SU-DHL-6 (cell line): ENCODE results near the gene TRIM28.

Experiments
- H2AFZ ChIP-seq: fragments of 200-600 bp; sonication (generic); 2 replicates; pipeline ENCODE4 v1.6.1; 2014; ENCODE audit warnings: low read depth, mild to moderate bottlenecking, moderate library complexity, mixed read lengths, antibody characterized with exemption, low read length; ENCODE audit not compliant: severe bottlenecking
- H3F3A ChIP-seq: fragments of 200-600 bp; shearing (Covaris generic); 2 replicates; pipeline ENCODE4 v1.6.0; 2016; ENCODE audit warnings: antibody characterized with exemption, mild to moderate bottlenecking; ENCODE audit not compliant: insufficient read depth
- H3K27ac ChIP-seq: fragments of 200-600 bp; sonication (generic); 2 replicates; pipeline ENCODE4 v1.5.1; 2016; ENCODE audit warnings: low read depth, mild to moderate bottlenecking, low read length, moderate library complexity, mixed read lengths
- H3K27me3 ChIP-seq: fragments of 200-600 bp; sonication (generic), shearing (Covaris generic); 2 replicates; pipeline ENCODE4 v1.6.0; 2014; ENCODE audit warnings: mild to moderate bottlenecking, low read length
- H3K36me3 ChIP-seq: fragments of 200-600 bp; sonication (generic); 2 replicates; pipeline ENCODE4 v1.6.1; 2014; ENCODE audit warnings: mild to moderate bottlenecking, low read length, mixed read lengths
- H3K4me2 ChIP-seq: fragments of 300-600, 200-600 bp; shearing (Covaris generic), sonication (generic); 2 replicates; pipeline ENCODE4 v1.6.0; 2014; ENCODE audit warnings: low read length, low read depth, mild to moderate bottlenecking; ENCODE audit not compliant: poor library complexity, severe bottlenecking
- H3K4me3 ChIP-seq: fragments of 200-600 bp; sonication (generic); 2 replicates; pipeline ENCODE4 v1.5.1; 2014; ENCODE audit warnings: antibody characterized with exemption, low read length, mild to moderate bottlenecking, mixed read lengths; ENCODE audit not compliant: insufficient read depth, poor library complexity, severe bottlenecking
- H3K79me2 ChIP-seq: fragments of 200-600 bp; sonication (generic); 2 replicates; pipeline ENCODE4 v1.6.1; 2014; ENCODE audit warnings: mild to moderate bottlenecking, low read length, moderate library complexity; ENCODE audit not compliant: insufficient read depth
- H3K9ac ChIP-seq: fragments of 200-600 bp; sonication (generic); 2 replicates; pipeline ENCODE4 v1.7.0; 2014; ENCODE audit warnings: mild to moderate bottlenecking, low read length
- H3K9me2 ChIP-seq: fragments of 200-600 bp; sonication (generic); replicated peaks from 2 replicates; pipeline ENCODE4 v1.6.1; 2014; ENCODE audit warnings: low read length; ENCODE audit not compliant: insufficient read depth
- H3K9me3 ChIP-seq: fragments of 200-600 bp; sonication (generic); 2 replicates; pipeline ENCODE4 v1.6.1; 2014; ENCODE audit warnings: low read length, mixed read lengths; ENCODE audit not compliant: insufficient read depth
- H4K20me1 ChIP-seq: fragments of 200-600 bp; sonication (generic); 2 replicates; pipeline ENCODE4 v1.6.1; 2014; ENCODE audit warnings: low read depth, mild to moderate bottlenecking, antibody characterized with exemption, low read length, moderate library complexity, mixed read lengths
- CTCF ChIP-seq: fragments of 200-600 bp; sonication (generic); IDR thresholded peaks from one replicate; pipeline ENCODE4 v1.5.1; 2017; ENCODE audit warnings: antibody characterized with exemption, mild to moderate bottlenecking, low read length, moderate library complexity; ENCODE audit not compliant: insufficient read depth, poor library complexity, severe bottlenecking
- EZH2phosphoT487 ChIP-seq: fragments of 200-600 bp; sonication (generic), shearing (Covaris generic); conservative IDR thresholded peaks from 2 replicates; pipeline ENCODE4 v1.6.1; 2018; ENCODE audit warnings: mild to moderate bottlenecking, antibody characterized with exemption, low read length, moderate library complexity, mixed read lengths

Gene TRIM28

GRCh38 chr19:58544591-58545285 is 874 bp downstream of the TRIM28 start:
- peak overlapping the region; percentile 100 for H3K4me3 ChIP-seq
- peak overlapping the region; percentile 82 for H3K27ac ChIP-seq
- H3K27me3 ChIP-seq, result no peaks in the 10 kb centered on the region
- H3K9me3 ChIP-seq, result no peaks in the 10 kb centered on the region
- no peaks in the 10 kb centered on the region for H3K9me2 ChIP-seq
- peaks cover 17% of the 10 kb centered on the region for H3K36me3 ChIP-seq
- peak overlapping the region; percentile 77 for H3K4me2 ChIP-seq
- H3K79me2 ChIP-seq, result peaks cover 40% of the 10 kb centered on the region
- H4K20me1 ChIP-seq, result peaks cover 24% of the 10 kb centered on the region
- TF ChIP-seq CTCF (no peak), EZH2phosphoT487 (no peak)
- 0 out of 2 replicates have a peak, but pooled peaks cover 8% of the 10 kb centered on the region for H3F3A ChIP-seq
- peak overlapping the region; percentile 98 for H3K9ac ChIP-seq
- H2AFZ ChIP-seq, result no peak overlapping the region

GRCh38 chr19:58545286-58546018 is 1.6 kb downstream of the TRIM28 start:
- Histone ChIP-seq H3K27ac (peak overlapping the region; percentile 82), H3K4me3 (peak overlapping the region; percentile 100), H3K79me2 (peaks cover 40% of the 10 kb centered on the region), H3K9me2 (no peaks in the 10 kb centered on the region), H4K20me1 (peaks cover 24% of the 10 kb centered on the region), H3F3A (0 out of 2 replicates have a peak, but pooled peaks cover 8% of the 10 kb centered on the region), H3K9me3 (no peaks in the 10 kb centered on the region), H2AFZ (no peak overlapping the region), H3K27me3 (no peaks in the 10 kb centered on the region), H3K9ac (peak overlapping the region; percentile 98), H3K4me2 (peak overlapping the region; percentile 77), H3K36me3 (peaks cover 17% of the 10 kb centered on the region)
- TF ChIP-seq EZH2phosphoT487 (no peak), CTCF (no peak)

GRCh38 chr19:58546019-58546530 is 2.2 kb downstream of the TRIM28 start:
- Histone ChIP-seq H3K36me3 (peaks cover 17% of the 10 kb centered on the region), H3K27ac (0 out of 2 replicates have a peak overlapping the region, but pooled peaks have one; percentile 82), H3K79me2 (peaks cover 40% of the 10 kb centered on the region)

More at GRCh38 chr19:58546019-58546530, 2.2 kb downstream of the TRIM28 start:
- Histone ChIP-seq H4K20me1 (peaks cover 24% of the 10 kb centered on the region), H3K9ac (peak overlapping the region; percentile 98), H2AFZ (no peak overlapping the region), H3K4me3 (peak overlapping the region; percentile 100), H3K4me2 (peak overlapping the region; percentile 77), H3K9me2 (no peaks in the 10 kb centered on the region), H3F3A (peaks cover 10% of the 10 kb centered on the region), H3K27me3 (no peaks in the 10 kb centered on the region), H3K9me3 (no peaks in the 10 kb centered on the region)
- TF ChIP-seq EZH2phosphoT487, result no peak
